WTC11 (cell line): ENCODE measurements around the gene DCAF4L1. TPM values are rescaled to one million over a fixed set of nuclear protein-coding genes. Genes with fewer than 3 reads are reported as not detected.

Experiments
- ATAC-seq: fragments of 200-7000 bp; cut with Tn5 transposase; 2 replicates; pipeline ENCODE4 v1.10.0; 2021; ENCODE audit warnings: mild to moderate bottlenecking, moderate library complexity
- CTCF ChIA-PET: fragments of 300-600 bp; sonication (Branson Sonifier 250); formaldehyde crosslinking; loops from one replicate; lab custom pipeline; 2021; ENCODE audit warnings: antibody characterized with exemption; lab: Charles Lee
- POLR2A ChIA-PET: fragments of 350-600 bp; sonication (Branson Sonifier 250); formaldehyde crosslinking; loops from one replicate; lab custom pipeline; 2021; ENCODE audit warnings: antibody characterized with exemption; lab: Charles Lee
- DNase-seq: peaks from one replicate; pipeline ENCODE4 v3.0.0; 2021; ENCODE audit warnings: low spot score
- H3K27ac Mint-ChIP-seq: 2 replicates; pipeline ENCODE4 v1.8.0; 2021; ENCODE audit warnings: mixed read lengths
- H3K27me3 Mint-ChIP-seq: 2 replicates; pipeline ENCODE4 v1.8.0; 2021; ENCODE audit warnings: low read depth, mild to moderate bottlenecking, moderate library complexity, mixed read lengths
- H3K36me3 Mint-ChIP-seq: 2 replicates; pipeline ENCODE4 v1.8.0; 2021; ENCODE audit warnings: mixed read lengths
- H3K4me1 Mint-ChIP-seq: 2 replicates; pipeline ENCODE4 v1.8.0; 2022; ENCODE audit warnings: mixed read lengths
- H3K4me3 Mint-ChIP-seq: 2 replicates; pipeline ENCODE4 v1.8.0; 2021; ENCODE audit warnings: mild to moderate bottlenecking, moderate library complexity, mixed read lengths
- H3K9me3 Mint-ChIP-seq: 2 replicates; pipeline ENCODE4 v1.8.0; 2021; ENCODE audit warnings: mixed read lengths
- ATF1 ChIP-seq: sonication (generic); formaldehyde crosslinking; IDR thresholded peaks from 2 replicates; pipeline ENCODE4 v1.8.1; 2023; ENCODE audit warnings: mild to moderate bottlenecking, moderate library complexity, missing genetic modification reagents
- ATF6 ChIP-seq: sonication (generic); formaldehyde crosslinking; IDR thresholded peaks from 2 replicates; pipeline ENCODE4 v1.8.1; 2023; ENCODE audit warnings: mild to moderate bottlenecking, missing genetic modification reagents
- CREM ChIP-seq: sonication (generic); formaldehyde crosslinking; IDR thresholded peaks from 2 replicates; pipeline ENCODE4 v1.8.1; 2022; ENCODE audit warnings: mild to moderate bottlenecking, missing genetic modification reagents, moderate library complexity
- ELF4 ChIP-seq: sonication (generic); formaldehyde crosslinking; IDR thresholded peaks from 2 replicates; pipeline ENCODE4 v1.8.1; 2022; ENCODE audit warnings: low read depth, mild to moderate bottlenecking, moderate library complexity, missing genetic modification reagents
- ESRRA ChIP-seq: sonication (generic); formaldehyde crosslinking; IDR thresholded peaks from 2 replicates; pipeline ENCODE4 v1.8.1; 2022; ENCODE audit warnings: mild to moderate bottlenecking, missing genetic modification reagents, borderline replicate concordance
- ETV6 ChIP-seq: sonication (generic); formaldehyde crosslinking; IDR thresholded peaks from 2 replicates; pipeline ENCODE4 v1.8.1; 2022; ENCODE audit warnings: mild to moderate bottlenecking, missing genetic modification reagents
- JAZF1 ChIP-seq: fragments of 250-450 bp; sonication (Bioruptor Pico); IDR thresholded peaks from 2 replicates; pipeline ENCODE4 v1.9.0; 2021; ENCODE audit warnings: moderate library complexity, mild to moderate bottlenecking, inconsistent platforms
- KAT7 ChIP-seq: sonication (generic); formaldehyde crosslinking; IDR thresholded peaks from 2 replicates; pipeline ENCODE4 v1.8.1; 2023; ENCODE audit warnings: missing genetic modification reagents, mild to moderate bottlenecking, borderline replicate concordance
- NFYB ChIP-seq: sonication (generic); formaldehyde crosslinking; conservative IDR thresholded peaks from 2 replicates; pipeline ENCODE4 v1.8.0; 2022; ENCODE audit warnings: low read depth, missing genetic modification reagents
- SMAD4 ChIP-seq: sonication (generic); formaldehyde crosslinking; IDR thresholded peaks from 2 replicates; pipeline ENCODE4 v1.8.0; 2022; ENCODE audit warnings: mild to moderate bottlenecking, missing genetic modification reagents
- ZNF121 ChIP-seq: sonication (generic); formaldehyde crosslinking; IDR thresholded peaks from 2 replicates; pipeline ENCODE4 v1.8.0; 2023; ENCODE audit warnings: missing genetic modification reagents
- ZNF232 ChIP-seq: sonication (generic); formaldehyde crosslinking; IDR thresholded peaks from 2 replicates; pipeline ENCODE4 v1.8.0; 2022; ENCODE audit warnings: mild to moderate bottlenecking, missing genetic modification reagents
- total RNA-seq: library from RNA; stranded (reverse); gene quantifications from 3 replicates; pipeline ENCODE4 v1.2.3, GENCODE V29; 2021
- TF ChIP-seq, protein P1 (sequence below): fragments of 250-450 bp; sonication (Bioruptor Pico); IDR thresholded peaks from 2 replicates; pipeline ENCODE4 v1.9.0; 2021; ENCODE audit warnings: mild to moderate bottlenecking, borderline replicate concordance
- TF ChIP-seq, protein P2 (sequence below): sonication (generic); formaldehyde crosslinking; IDR thresholded peaks from 2 replicates; pipeline ENCODE4 v1.8.1; 2023; ENCODE audit warnings: mild to moderate bottlenecking, missing genetic modification reagents, moderate library complexity
- TF ChIP-seq, protein P3 (sequence below): sonication (generic); formaldehyde crosslinking; conservative IDR thresholded peaks from 2 replicates; pipeline ENCODE4 v1.8.1; 2023; ENCODE audit warnings: mild to moderate bottlenecking, low read depth, missing genetic modification reagents, moderate library complexity

DCAF4L1 gene
- total RNA-seq, 1 experiment from 2014 or later, result 0.31 TPM

- TF ChIP-seq ATF6 (CRISPR knock-in tag) (no peak), ELF4 (CRISPR knock-in tag) (no peak), ESRRA (CRISPR knock-in tag) (no peak)
These were observed 26.6 kb downstream of the DCAF4L1 start (continued) for GRCh38 chr4:42008011-42008786.

DNA sequence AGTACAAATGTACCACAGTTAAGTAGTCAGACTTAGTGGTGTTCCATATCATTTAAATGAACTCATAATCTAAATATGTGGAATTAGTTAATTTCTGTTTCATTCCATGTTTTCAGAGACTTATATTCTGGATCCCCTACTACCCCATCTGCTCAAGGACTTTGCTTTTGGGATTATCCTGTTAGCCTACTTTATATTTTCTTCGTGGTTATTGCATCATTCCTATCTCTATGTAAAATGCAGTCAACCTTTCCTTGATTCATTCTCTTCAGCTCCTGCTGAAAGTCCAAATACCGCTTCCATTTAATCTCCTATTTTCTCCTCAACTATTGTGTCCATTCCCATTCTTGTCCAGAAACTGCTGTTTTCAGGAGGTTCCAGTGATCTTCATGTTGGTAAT lies 33.9 kb downstream of the DCAF4L1 start:
- ChIA-PET POLR2A (no interaction called here), CTCF (no interaction called here)
- DNase-seq, result no peak
- Mint-ChIP-seq H3K27me3 (no peaks in the 10 kb centered on the region), H3K4me3 (no peak overlapping the region), H3K27ac (no peak overlapping the region; the same call in 1 of the 2 replicates), H3K9me3 (no peaks in the 10 kb centered on the region), H3K4me1 (no peaks in the 10 kb centered on the region), H3K36me3 (0 out of 2 replicates have a peak, but pooled peaks cover 3% of the 10 kb centered on the region)
- TF ChIP-seq ETV6 (CRISPR knock-in tag) (no peak), NFYB (CRISPR knock-in tag) (no peak), SMAD4 (CRISPR knock-in tag) (no peak), JAZF1 (CRISPR knock-in tag) (no peak), KAT7 (no peak), ZNF121 (no peak), CREM (CRISPR knock-in tag) (no peak), ATF1 (CRISPR knock-in tag) (no peak), ZNF232 (no peak)
- TF ChIP-seq, protein P1, sequence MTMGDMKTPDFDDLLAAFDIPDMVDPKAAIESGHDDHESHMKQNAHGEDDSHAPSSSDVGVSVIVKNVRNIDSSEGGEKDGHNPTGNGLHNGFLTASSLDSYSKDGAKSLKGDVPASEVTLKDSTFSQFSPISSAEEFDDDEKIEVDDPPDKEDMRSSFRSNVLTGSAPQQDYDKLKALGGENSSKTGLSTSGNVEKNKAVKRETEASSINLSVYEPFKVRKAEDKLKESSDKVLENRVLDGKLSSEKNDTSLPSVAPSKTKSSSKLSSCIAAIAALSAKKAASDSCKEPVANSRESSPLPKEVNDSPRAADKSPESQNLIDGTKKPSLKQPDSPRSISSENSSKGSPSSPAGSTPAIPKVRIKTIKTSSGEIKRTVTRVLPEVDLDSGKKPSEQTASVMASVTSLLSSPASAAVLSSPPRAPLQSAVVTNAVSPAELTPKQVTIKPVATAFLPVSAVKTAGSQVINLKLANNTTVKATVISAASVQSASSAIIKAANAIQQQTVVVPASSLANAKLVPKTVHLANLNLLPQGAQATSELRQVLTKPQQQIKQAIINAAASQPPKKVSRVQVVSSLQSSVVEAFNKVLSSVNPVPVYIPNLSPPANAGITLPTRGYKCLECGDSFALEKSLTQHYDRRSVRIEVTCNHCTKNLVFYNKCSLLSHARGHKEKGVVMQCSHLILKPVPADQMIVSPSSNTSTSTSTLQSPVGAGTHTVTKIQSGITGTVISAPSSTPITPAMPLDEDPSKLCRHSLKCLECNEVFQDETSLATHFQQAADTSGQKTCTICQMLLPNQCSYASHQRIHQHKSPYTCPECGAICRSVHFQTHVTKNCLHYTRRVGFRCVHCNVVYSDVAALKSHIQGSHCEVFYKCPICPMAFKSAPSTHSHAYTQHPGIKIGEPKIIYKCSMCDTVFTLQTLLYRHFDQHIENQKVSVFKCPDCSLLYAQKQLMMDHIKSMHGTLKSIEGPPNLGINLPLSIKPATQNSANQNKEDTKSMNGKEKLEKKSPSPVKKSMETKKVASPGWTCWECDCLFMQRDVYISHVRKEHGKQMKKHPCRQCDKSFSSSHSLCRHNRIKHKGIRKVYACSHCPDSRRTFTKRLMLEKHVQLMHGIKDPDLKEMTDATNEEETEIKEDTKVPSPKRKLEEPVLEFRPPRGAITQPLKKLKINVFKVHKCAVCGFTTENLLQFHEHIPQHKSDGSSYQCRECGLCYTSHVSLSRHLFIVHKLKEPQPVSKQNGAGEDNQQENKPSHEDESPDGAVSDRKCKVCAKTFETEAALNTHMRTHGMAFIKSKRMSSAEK (CRISPR knock-in tag), result no peak
- TF ChIP-seq, protein P2, sequence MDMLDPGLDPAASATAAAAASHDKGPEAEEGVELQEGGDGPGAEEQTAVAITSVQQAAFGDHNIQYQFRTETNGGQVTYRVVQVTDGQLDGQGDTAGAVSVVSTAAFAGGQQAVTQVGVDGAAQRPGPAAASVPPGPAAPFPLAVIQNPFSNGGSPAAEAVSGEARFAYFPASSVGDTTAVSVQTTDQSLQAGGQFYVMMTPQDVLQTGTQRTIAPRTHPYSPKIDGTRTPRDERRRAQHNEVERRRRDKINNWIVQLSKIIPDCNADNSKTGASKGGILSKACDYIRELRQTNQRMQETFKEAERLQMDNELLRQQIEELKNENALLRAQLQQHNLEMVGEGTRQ (CRISPR knock-in tag), result no peak
- TF ChIP-seq, protein P3, sequence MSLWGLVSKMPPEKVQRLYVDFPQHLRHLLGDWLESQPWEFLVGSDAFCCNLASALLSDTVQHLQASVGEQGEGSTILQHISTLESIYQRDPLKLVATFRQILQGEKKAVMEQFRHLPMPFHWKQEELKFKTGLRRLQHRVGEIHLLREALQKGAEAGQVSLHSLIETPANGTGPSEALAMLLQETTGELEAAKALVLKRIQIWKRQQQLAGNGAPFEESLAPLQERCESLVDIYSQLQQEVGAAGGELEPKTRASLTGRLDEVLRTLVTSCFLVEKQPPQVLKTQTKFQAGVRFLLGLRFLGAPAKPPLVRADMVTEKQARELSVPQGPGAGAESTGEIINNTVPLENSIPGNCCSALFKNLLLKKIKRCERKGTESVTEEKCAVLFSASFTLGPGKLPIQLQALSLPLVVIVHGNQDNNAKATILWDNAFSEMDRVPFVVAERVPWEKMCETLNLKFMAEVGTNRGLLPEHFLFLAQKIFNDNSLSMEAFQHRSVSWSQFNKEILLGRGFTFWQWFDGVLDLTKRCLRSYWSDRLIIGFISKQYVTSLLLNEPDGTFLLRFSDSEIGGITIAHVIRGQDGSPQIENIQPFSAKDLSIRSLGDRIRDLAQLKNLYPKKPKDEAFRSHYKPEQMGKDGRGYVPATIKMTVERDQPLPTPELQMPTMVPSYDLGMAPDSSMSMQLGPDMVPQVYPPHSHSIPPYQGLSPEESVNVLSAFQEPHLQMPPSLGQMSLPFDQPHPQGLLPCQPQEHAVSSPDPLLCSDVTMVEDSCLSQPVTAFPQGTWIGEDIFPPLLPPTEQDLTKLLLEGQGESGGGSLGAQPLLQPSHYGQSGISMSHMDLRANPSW, result no peak
- no peak for ATAC-seq
